Prostate gland (tissue), 2 donors: ENCODE measurements around the gene CACNA1A. TPM values are rescaled to one million over a fixed set of nuclear protein-coding genes. Genes with fewer than 3 reads are reported as not detected.

Source experiments
- DNase-seq: peaks from one replicate; pipeline ENCODE4 v3.0.0-alpha.2; 2019; ENCODE audit warnings: low spot score
- H3K27ac ChIP-seq, 2 donors: fragments of 200-600 bp; sonication (generic); 2 replicates each; pipeline ENCODE4 v1.5.1; 2017 to 2019
- H3K27me3 ChIP-seq: fragments of 200-600 bp; sonication (generic); replicated peaks from 2 replicates; pipeline ENCODE4 v1.5.1; 2019; ENCODE audit not compliant: insufficient read depth
- H3K36me3 ChIP-seq, 2 donors: fragments of 200-600 bp; sonication (generic); 1 replicate in 1 of 2; 2 replicates in 1 of 2; pipeline versions ENCODE4 v1.5.1 to v1.8.1; 2017 to 2019
- H3K4me1 ChIP-seq: fragments of 200-600 bp; sonication (generic); replicated peaks from 2 replicates; pipeline ENCODE4 v1.5.1; 2019
- H3K4me3 ChIP-seq, 2 donors: fragments of 200-600 bp; sonication (generic); 2 replicates each; pipeline ENCODE4 v1.5.1; 2017 to 2019
- H3K9me3 ChIP-seq: fragments of 200-600 bp; sonication (generic); 2 replicates; pipeline ENCODE4 v1.5.1; 2017
- CTCF ChIP-seq, 4 experiments: fragments of 200-600 bp in 2 of 4; fragments of 450-650 bp in 2 of 4; sonication (generic) in 2 of 4; IDR thresholded peaks; 1 replicate in 3 of 4; 2 replicates in 1 of 4; pipeline ENCODE4 v1.5.1; 2016 to 2019; ENCODE audit warnings: antibody characterized with exemption in 4 of 4, mild to moderate bottlenecking in 2 of 4, moderate library complexity in 2 of 4
- POLR2A ChIP-seq: fragments of 450-650 bp; IDR thresholded peaks from one replicate; pipeline ENCODE4 v1.6.1; 2016; ENCODE audit warnings: antibody characterized with exemption, mild to moderate bottlenecking
- POLR2AphosphoS5 ChIP-seq: sonication (generic); formaldehyde crosslinking; IDR thresholded peaks from one replicate; pipeline ENCODE4 v1.6.1; 2017; ENCODE audit warnings: antibody characterized with exemption
- WGBS: methylation state at CpG from one replicate; pipeline ENCODE4 v1.1.5; 2018; 5-methylcytosine and 5-hydroxymethylcytosine counted together
- intact Hi-C: fragments of 100-400 bp; cut with DNase I; formaldehyde crosslinking; loops from one replicate; pipeline ENCODE4 v1.14.2; 2022
- total RNA-seq, 2 donors: library from RNA; depleted of rRNA; stranded (reverse); fragments of >200 nt; gene quantifications; one replicate each; pipeline ENCODE4 v1.1.0, GENCODE V29; 2016

CACNA1A gene
- total RNA-seq, 2 donors from 2014 or later = 0.46 to 12.4 TPM

GRCh38 chr19:13209484-13210338 is 296.6 kb downstream of the CACNA1A start:
- H3K4me1 ChIP-seq = no peaks in the 10 kb centered on the region
- DNase-seq = no peak
- H3K4me3 ChIP-seq = no peak overlapping the region
- 91% methylated on average over 4 of the region's 13 CpGs for WGBS
- H3K27me3 ChIP-seq = no peaks in the 10 kb centered on the region
- H3K9me3 ChIP-seq = no peaks in the 10 kb centered on the region
- no peak for TF ChIP-seq POLR2A
- H3K27ac ChIP-seq = no peak overlapping the region
- intact Hi-C loops = no loop called here
- no peaks in the 10 kb centered on the region for H3K36me3 ChIP-seq

- no peak overlapping the region for H3K27ac ChIP-seq
- 71% methylated on average over 50 of the region's 52 CpGs for WGBS
- DNase-seq = no peak
These were observed 297.4 kb downstream of the CACNA1A start for GRCh38 chr19:13208672-13209483.

GRCh38 chr19:13207846-13208671 is 298.2 kb downstream of the CACNA1A start:
- DNase-seq = no peak
- TF ChIP-seq CTCF (IDR thresholded peaks at IDR 0.05) (no peak), POLR2AphosphoS5 (no peak), POLR2A (no peak)
- WGBS = 37% methylated on average over 38 of the region's 39 CpGs
- Histone ChIP-seq H3K27me3 (no peaks in the 10 kb centered on the region), H3K27ac (no peak overlapping the region), H3K9me3 (no peaks in the 10 kb centered on the region), H3K4me3 (peak overlapping the region; percentile 23 to 29), H3K36me3 (no peaks in the 10 kb centered on the region), H3K4me1 (no peaks in the 10 kb centered on the region)
- intact Hi-C loops = no loop called here

More at GRCh38 chr19:13208672-13209483, 297.4 kb downstream of the CACNA1A start:
- Histone ChIP-seq H3K36me3 (no peaks in the 10 kb centered on the region), H3K9me3 (no peaks in the 10 kb centered on the region), H3K4me1 (no peaks in the 10 kb centered on the region), H3K4me3 (peak overlapping the region; percentile 23 to 29), H3K27me3 (no peaks in the 10 kb centered on the region)
- intact Hi-C loops = no loop called here
- TF ChIP-seq CTCF (IDR thresholded peaks at IDR 0.05) = no peak
- no peak for TF ChIP-seq POLR2AphosphoS5
- TF ChIP-seq POLR2A = no peak

- TF ChIP-seq POLR2A (no peak), POLR2AphosphoS5 (no peak), CTCF (IDR thresholded peaks at IDR 0.05) (no peak)
- H3K27ac ChIP-seq = no peak overlapping the region
- DNase-seq = no peak
- no peaks in the 10 kb centered on the region for H3K9me3 ChIP-seq
- peak overlapping the region; percentile 23 to 29 for H3K4me3 ChIP-seq
- no peaks in the 10 kb centered on the region for H3K27me3 ChIP-seq
- H3K4me1 ChIP-seq = no peaks in the 10 kb centered on the region
- no peaks in the 10 kb centered on the region for H3K36me3 ChIP-seq
- WGBS = 91% methylated on average over 58 of the region's 79 CpGs
- intact Hi-C loops = no loop called here
These were observed 298.9 kb downstream of the CACNA1A start for GRCh38 chr19:13207237-13207845.
